GM12878 (cell line): Measurements from ENCODE around the gene STK16. TPM values are rescaled to one million over a fixed set of nuclear protein-coding genes. Genes with fewer than 3 reads are reported as not detected.
A peak's percentile ranks its signal among the peaks of the same experiment; 100 is the strongest.

Experiments used
- ATAC-seq: fragments of 200-7000 bp; cut with Tn5 transposase; 3 replicates; pipeline ENCODE4 v1.9.1; 2020; ENCODE audit warnings: mild to moderate bottlenecking, moderate library complexity
- BruUV-seq: library from RNA; stranded (reverse); fragments of 400-500 nt; replicated peaks from 2 replicates; lab custom pipeline; 2021; lab: Mats Ljungman, UMichigan
- CTCF ChIA-PET: fragments of 300-600 bp; sonication (Branson Sonifier 250); formaldehyde crosslinking; extraction: SDS; loops from one replicate; lab custom pipeline; 2021; ENCODE audit warnings: inconsistent platforms; lab: Yijun Ruan, JAX
- POLR2A ChIA-PET: fragments of 350-600 bp; formaldehyde crosslinking; extraction: SDS; loops from one replicate; lab custom pipeline; 2021; ENCODE audit warnings: inconsistent platforms; lab: Charles Lee
- RAD21 ChIA-PET: fragments of 300-600 bp; sonication (Branson Sonifier 250); formaldehyde crosslinking; loops from one replicate; lab custom pipeline; 2023; ENCODE audit warnings: antibody characterized with exemption; ENCODE audit not compliant: unreplicated experiment; lab: Charles Lee
- SMC1A ChIA-PET: fragments of 300-600 bp; sonication (Branson Sonifier 250); formaldehyde crosslinking; loops from one replicate; lab custom pipeline; 2023; ENCODE audit not compliant: unreplicated experiment, uncharacterized antibody; lab: Charles Lee
- DNase-seq: peaks from one replicate; pipeline ENCODE4 v3.0.0-alpha.2; 2011; ENCODE audit warnings: low read depth, low spot score
- FAIRE-seq: peaks from 3 replicates; lab custom pipeline; 2011; peaks lifted over from hg19 to GRCh38; lab: Jason Lieb, UNC
- H2AFZ ChIP-seq: 2 replicates; pipeline ENCODE4 v1.6.0; 2011; ENCODE audit warnings: low read depth, low read length, control low read depth; ENCODE audit not compliant: control insufficient read depth
- H3K27ac ChIP-seq: 2 replicates; pipeline ENCODE4 v1.5.1; 2011; ENCODE audit warnings: control low read depth; ENCODE audit not compliant: control insufficient read depth, insufficient read depth
- H3K27me3 ChIP-seq, 2 experiments: replicated peaks in 1 of 2; 2 replicates each; pipeline versions ENCODE4 v1.6.0 to v1.6.1; 2011; ENCODE audit warnings: low read length in 1 of 2; ENCODE audit not compliant: control insufficient read depth in 2 of 2, insufficient read depth in 2 of 2
- H3K36me3 ChIP-seq, 2 experiments: 2 replicates each; pipeline ENCODE4 v1.5.1; 2011; ENCODE audit warnings: low read length in 1 of 2; ENCODE audit not compliant: control insufficient read depth in 2 of 2, insufficient read depth in 2 of 2
- H3K4me1 ChIP-seq: 2 replicates; pipeline ENCODE4 v1.6.1; 2011; ENCODE audit warnings: mild to moderate bottlenecking, low read length, moderate library complexity, mixed read lengths; ENCODE audit not compliant: control insufficient read depth, insufficient read depth
- H3K4me2 ChIP-seq: 2 replicates; pipeline ENCODE4 v1.6.0; 2011; ENCODE audit warnings: control low read depth; ENCODE audit not compliant: control insufficient read depth, insufficient read depth
- H3K4me3 ChIP-seq: fragments of 200-600 bp; sonication (generic); 2 replicates; pipeline ENCODE4 v1.5.1; 2016
- H3K79me2 ChIP-seq: 2 replicates; pipeline ENCODE4 v1.6.0; 2011; ENCODE audit warnings: low read length; ENCODE audit not compliant: control insufficient read depth, insufficient read depth
- H3K9ac ChIP-seq: 2 replicates; pipeline ENCODE4 v1.8.0; 2011; ENCODE audit warnings: low read length, control low read depth, mixed read lengths; ENCODE audit not compliant: control insufficient read depth, insufficient read depth
- H3K9me3 ChIP-seq: replicated peaks from 3 replicates; pipeline ENCODE4 v1.5.1; 2011; ENCODE audit warnings: mild to moderate bottlenecking, low read length; ENCODE audit not compliant: control insufficient read depth, insufficient read depth
- H4K20me1 ChIP-seq: 2 replicates; pipeline ENCODE4 v1.6.0; 2011; ENCODE audit not compliant: control insufficient read depth, insufficient read depth
- BACH1 ChIP-seq: fragments of 450-650 bp; IDR thresholded peaks from 2 replicates; pipeline ENCODE4 v1.6.1; 2017; ENCODE audit warnings: mild to moderate bottlenecking, borderline replicate concordance
- BHLHE40 ChIP-seq, 2 experiments: fragments of 450-650 bp in 1 of 2; IDR thresholded peaks; 2 replicates each; pipeline ENCODE4 v1.6.1; 2011 to 2017; ENCODE audit warnings: low read depth in 2 of 2, borderline replicate concordance in 1 of 2, improper control_type of control experiment in 1 of 2, low read length in 1 of 2, mild to moderate bottlenecking in 1 of 2
- CBX5 ChIP-seq: sonication (generic); IDR thresholded peaks from 2 replicates; pipeline ENCODE4 v1.6.1; 2016; ENCODE audit warnings: low read depth, moderate library complexity, mild to moderate bottlenecking, inconsistent platforms
- KDM1A ChIP-seq: fragments of 200-600 bp; sonication (generic); IDR thresholded peaks from 2 replicates; pipeline ENCODE4 v1.6.1; 2016; ENCODE audit warnings: borderline replicate concordance
- MTA2 ChIP-seq: fragments of 450-650 bp; IDR thresholded peaks from 2 replicates; pipeline ENCODE4 v1.6.1; 2016; ENCODE audit warnings: low read depth, mild to moderate bottlenecking, moderate library complexity
- MXI1 ChIP-seq: fragments of 150-350 bp; IDR thresholded peaks from 2 replicates; pipeline ENCODE4 v1.6.1; 2011; ENCODE audit warnings: low read depth, mild to moderate bottlenecking, inconsistent platforms, low read length, improper control_type of control experiment
- NBN ChIP-seq: fragments of 450-650 bp; IDR thresholded peaks from 2 replicates; pipeline ENCODE4 v1.6.1; 2016
- NFYB ChIP-seq: IDR thresholded peaks from 2 replicates; pipeline ENCODE4 v1.6.1; 2011; ENCODE audit warnings: low read depth, mild to moderate bottlenecking, low read length, improper control_type of control experiment, moderate library complexity; ENCODE audit not compliant: insufficient read depth
- NR2F1 ChIP-seq: fragments of 450-650 bp; conservative IDR thresholded peaks from 2 replicates; pipeline ENCODE4 v1.6.1; 2017; ENCODE audit warnings: mild to moderate bottlenecking
- POLR2A ChIP-seq: IDR thresholded peaks from 2 replicates; pipeline ENCODE4 v1.6.1; 2011; ENCODE audit warnings: low read depth, mild to moderate bottlenecking, low read length
- RAD21 ChIP-seq: IDR thresholded peaks from 2 replicates; pipeline ENCODE4 v1.6.1; 2011; ENCODE audit warnings: mild to moderate bottlenecking, low read depth, low read length, moderate library complexity; ENCODE audit not compliant: insufficient read depth
- RAD51 ChIP-seq: fragments of 450-650 bp; IDR thresholded peaks from 2 replicates; pipeline ENCODE4 v1.6.1; 2016; ENCODE audit warnings: moderate library complexity, mild to moderate bottlenecking, inconsistent platforms
- SMAD1 ChIP-seq: fragments of 450-650 bp; IDR thresholded peaks from 2 replicates; pipeline ENCODE4 v1.6.1; 2018; ENCODE audit warnings: mild to moderate bottlenecking, low read depth; ENCODE audit not compliant: partially characterized antibody
- SMARCA5 ChIP-seq: fragments of 450-650 bp; IDR thresholded peaks from 2 replicates; pipeline ENCODE4 v1.6.1; 2017; ENCODE audit warnings: mild to moderate bottlenecking
- SP1 ChIP-seq: IDR thresholded peaks from one replicate; pipeline ENCODE4 v1.6.1; 2011; ENCODE audit warnings: low read depth, low read length
- SPI1 ChIP-seq: IDR thresholded peaks from 2 replicates; pipeline ENCODE4 v1.6.1; 2011; ENCODE audit warnings: low read depth, mild to moderate bottlenecking, low read length, moderate library complexity, borderline replicate concordance; ENCODE audit not compliant: insufficient read depth
- SRF ChIP-seq, 2 experiments: IDR thresholded peaks; 2 replicates each; pipeline ENCODE4 v1.6.1; 2011; ENCODE audit warnings: low read depth in 2 of 2, low read length in 2 of 2, mild to moderate bottlenecking in 1 of 2, moderate library complexity in 1 of 2
- TCF7 ChIP-seq: IDR thresholded peaks from 2 replicates; pipeline ENCODE4 v1.6.1; 2014; ENCODE audit warnings: antibody characterized with exemption, borderline replicate concordance
- YY1 ChIP-seq: IDR thresholded peaks from 2 replicates; pipeline ENCODE4 v1.6.1; 2011; ENCODE audit warnings: low read depth, mild to moderate bottlenecking, low read length
- ZNF217 ChIP-seq: fragments of 450-650 bp; IDR thresholded peaks from 2 replicates; pipeline ENCODE4 v1.6.1; 2017; ENCODE audit warnings: antibody characterized with exemption, mild to moderate bottlenecking
- ZZZ3 ChIP-seq: IDR thresholded peaks from 2 replicates; pipeline ENCODE4 v1.6.1; 2011; ENCODE audit warnings: low read depth; ENCODE audit not compliant: control insufficient read depth, insufficient read length
- WGBS: methylation state at CpG from one replicate; pipeline ENCODE4 v1.1.6; 2016; ENCODE audit warnings: low lambda C conversion rate; ENCODE audit not compliant: insufficient replicate concordance, insufficient coverage; ENCODE audit errors: missing lambda C conversion rate; 5-methylcytosine and 5-hydroxymethylcytosine counted together
- in situ Hi-C: fragments of 300-500 bp; cut with MboI; formaldehyde crosslinking; loops from 9 replicates; pipeline ENCODE4 v1.14.3; 2018; ENCODE audit warnings: mixed read lengths
- intact Hi-C: fragments of 100-400 bp; cut with micrococcal nuclease; formaldehyde crosslinking; loops from one replicate; pipeline ENCODE4 v1.14.2; 2022; ENCODE audit not compliant: unreplicated experiment
- polyA plus RNA-seq, 11 experiments: library from polyadenylated mRNA; depleted of rRNA in 4 of 11; unstranded in 6 of 11; stranded (reverse) in 5 of 11; fragments of >200 nt; fragmentation: Nextera tagmentation in 4 of 11; fragmentation: Illumina TruSeq in 1 of 11; extraction: Ambion mirVana in 4 of 11; extraction: Trizol in 1 of 11; gene quantifications; 1 replicate in 1 of 11; 2 replicates in 10 of 11; pipeline versions ENCODE4 v1.2.1 to v1.2.3, GENCODE V29; 2011 to 2016; ENCODE audit warnings: inconsistent platforms in 2 of 11, missing spikeins in 2 of 11, low read depth in 1 of 11
- total RNA-seq, 4 experiments: library from RNA; depleted of rRNA in 3 of 4; stranded (reverse); fragments of >200 nt in 3 of 4; fragmentation: Illumina TruSeq in 1 of 4; extraction: Trizol in 1 of 4; gene quantifications; 2 replicates each; pipeline versions ENCODE4 v1.2.1 to v1.2.3, GENCODE V29; 2013 to 2021

The STK16 gene
- total and polyA plus RNA-seq, 10 of the 15 experiments (the other 5 are each of a cell fraction or from before 2014, with no cell fraction given): 4.3 to 50.1 (median 17.9) TPM

DNA sequence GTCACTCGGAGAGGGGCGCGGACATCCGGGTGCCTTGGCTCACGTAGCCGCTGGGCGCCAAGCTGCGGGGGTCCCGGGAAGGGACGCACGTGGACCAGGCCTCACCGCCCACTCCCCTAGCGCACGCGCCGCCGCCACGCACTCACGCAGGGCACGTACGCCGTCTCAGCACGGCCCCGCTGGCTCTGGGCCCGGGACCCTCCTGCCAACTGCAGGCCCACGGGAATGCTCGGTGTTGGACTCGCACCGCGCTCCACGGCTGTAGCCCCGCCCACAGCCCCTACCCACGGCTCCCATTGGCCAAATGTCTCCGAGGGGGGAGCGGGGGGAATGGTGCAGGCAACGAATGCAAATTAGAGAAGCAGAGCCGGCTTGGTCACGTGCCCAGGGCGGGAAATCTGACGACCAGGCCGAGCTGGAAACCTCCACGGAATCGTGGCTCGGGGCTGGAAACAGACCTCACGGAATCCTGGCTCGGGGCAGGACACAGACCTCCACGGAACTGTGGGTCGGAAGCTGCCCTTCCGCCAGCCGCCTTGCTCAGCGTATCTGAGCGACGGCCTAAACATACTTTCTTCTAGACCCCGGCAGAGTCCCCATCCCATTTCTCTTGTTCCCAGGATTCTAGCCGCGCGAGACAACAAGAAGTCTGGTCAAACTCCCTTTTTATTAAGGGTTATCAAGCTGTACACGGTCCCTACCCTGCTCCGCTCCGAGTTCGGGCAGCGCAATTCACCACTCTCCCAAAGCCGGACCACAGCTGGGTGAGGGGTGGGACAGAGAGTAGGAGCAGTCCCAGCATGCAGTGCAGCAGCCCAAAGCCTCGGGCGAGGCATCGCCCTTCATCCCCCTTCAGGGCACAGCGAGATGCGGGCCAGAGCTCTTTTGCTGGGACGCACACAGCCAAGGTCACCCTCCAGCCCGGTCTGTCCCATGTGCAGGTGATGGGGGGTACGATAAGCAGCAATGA is 26.3 kb upstream of the STK16 start, which contains the start of gene ABCB6:
ABCB6 (minus strand) TSS at position 227 of the 970 bp plus-strand sequence. CDS start 285 bp downstream, outside the sequence.
- Histone ChIP-seq H3K4me2 (peak within 1 kb of the TSS; percentile 99), H3K27ac (peak within 1 kb of the TSS; percentile 63), H3K4me3 (peak within 1 kb of the TSS; percentile 92), H3K79me2 (peaks cover 14% of the 10 kb centered on the region), H2AFZ (peak within 1 kb of the TSS; percentile 79), H4K20me1 (no peaks in the 10 kb centered on the region; the same call in 1 of the 2 replicates), H3K36me3 (peaks cover 12 to 27% of the 10 kb centered on the region in 2 experiments), H3K9me3 (no peaks in the 10 kb centered on the region), H3K27me3 (no peaks in the 10 kb centered on the region), H3K9ac (peak within 1 kb of the TSS; percentile 76), H3K4me1 (peaks cover 16% of the 10 kb centered on the region)
- ChIA-PET POLR2A (interaction anchor here (0.6 to 3.8 kb wide), 9 partner anchors 11 to 332 kb away, joined by 3 to 21 read pairs (median 5); partner anchors contain the start of genes ANKZF1, ATG9A, CNPPD1 and GLB1L), RAD21 (interaction anchor here (0.9 to 2.2 kb wide), 3 partner anchors 11 to 59 kb away, joined by 3 to 11 read pairs (median 4); partner anchors contain the start of genes ANKZF1 and ATG9A), CTCF (interaction anchor here (0.6 to 1.7 kb wide), 4 partner anchors 9 to 76 kb away, joined by 3 to 5 read pairs (median 3); no protein-coding TSS in a partner anchor), SMC1A (interaction anchor here (0.7 to 1.8 kb wide), 8 partner anchors 10 to 61 kb away, joined by 3 to 8 read pairs (median 4); partner anchors contain the start of genes ANKZF1, ATG9A, CNPPD1 and GLB1L)
- ATAC-seq (peak; percentile 92), DNase-seq (peak; percentile 63), FAIRE-seq (peak; percentile 92)
- in situ Hi-C loops (no loop called here), intact Hi-C loops (loop anchor here (2.0 kb wide), 1 partner anchor 76 kb away; no protein-coding TSS in a partner anchor)
- WGBS: 28% methylated on average over 71 of the region's 71 CpGs
- no TSS peak for BruUV-seq
- peak; percentile 93 for TF ChIP-seq BACH1
- no peak for TF ChIP-seq RAD21
- TF ChIP-seq YY1: peak; percentile 34; the same call in 1 of the 2 replicates
- TF ChIP-seq ZNF217: peak; percentile 32; the same call in 1 of the 2 replicates
- TF ChIP-seq CBX5: no peak
- TF ChIP-seq SP1: peak; percentile 42
- TF ChIP-seq SMAD1: no peak
- no peak for TF ChIP-seq TCF7
- peak; percentile 72 for TF ChIP-seq NFYB
- no peak for TF ChIP-seq KDM1A
- peak; percentile 95 for TF ChIP-seq POLR2A
- 0 out of 2 replicates have a peak, but pooled peaks have one; percentile 14 for TF ChIP-seq NBN
- peak; percentile 57 for TF ChIP-seq MXI1
- TF ChIP-seq RAD51: peak; percentile 96
- TF ChIP-seq SMARCA5: peak; percentile 49
- TF ChIP-seq NR2F1: no peak
- TF ChIP-seq MTA2: 0 out of 2 replicates have a peak, but pooled peaks have one; percentile 9
- no peak for TF ChIP-seq SRF (IDR thresholded peaks at IDR 0.05; ENCODE audit: low read depth in 2 of 2, low read length in 2 of 2)
- no peak for TF ChIP-seq SPI1
- no peak for TF ChIP-seq ZZZ3
- TF ChIP-seq BHLHE40 (IDR thresholded peaks at IDR 0.05; ENCODE audit: borderline replicate concordance in 1 of 2, low read depth in 2 of 2, low read length in 1 of 2): peak; percentile 92 to 97
